Vagina (tissue), 2 donors: ENCODE data around the gene FRK. TPM values are rescaled to one million over a fixed set of nuclear protein-coding genes. Genes with fewer than 3 reads are reported as not detected.
A peak's percentile ranks its signal among the peaks of the same experiment; 100 is the strongest.

Source experiments
- DNase-seq, 2 donors: peaks; one replicate each; pipeline ENCODE4 v3.0.0-alpha.2; 2017; ENCODE audit errors: extremely low spot score in 2 of 2
- H3K27ac ChIP-seq: fragments of 200-600 bp; sonication (generic); one replicate; pipeline ENCODE4 v1.5.1; 2019
- H3K27me3 ChIP-seq: fragments of 200-600 bp; sonication (generic); one replicate; pipeline ENCODE4 v1.5.1; 2019
- H3K36me3 ChIP-seq, 2 donors: fragments of 200-600 bp; sonication (generic); one replicate each; pipeline ENCODE4 v1.5.1; 2017 to 2019
- H3K4me1 ChIP-seq: fragments of 200-600 bp; sonication (generic); one replicate; pipeline ENCODE4 v1.5.1; 2019
- H3K4me3 ChIP-seq, 2 donors: fragments of 200-600 bp; sonication (generic); 1 replicate in 1 of 2; 2 replicates in 1 of 2; pipeline ENCODE4 v1.5.1; 2016 to 2019
- H3K9me3 ChIP-seq: fragments of 200-600 bp; sonication (generic); one replicate; pipeline ENCODE4 v1.5.1; 2019
- POLR2A ChIP-seq, 2 donors: fragments of 450-650 bp; IDR thresholded peaks; one replicate each; pipeline ENCODE4 v1.6.1; 2017; ENCODE audit warnings: antibody characterized with exemption in 2 of 2, mild to moderate bottlenecking in 2 of 2, moderate library complexity in 2 of 2
- POLR2AphosphoS5 ChIP-seq, 2 donors: sonication (generic); formaldehyde crosslinking; IDR thresholded peaks; one replicate each; pipeline ENCODE4 v1.9.0; 2017; ENCODE audit warnings: antibody characterized with exemption in 2 of 2, mild to moderate bottlenecking in 2 of 2, low read depth in 1 of 2; ENCODE audit not compliant: insufficient read depth in 1 of 2
- intact Hi-C: fragments of 100-400 bp; cut with DNase I; formaldehyde crosslinking; loops from one replicate; pipeline ENCODE4 v1.15.1; 2023
- total RNA-seq: library from RNA; depleted of rRNA; stranded (reverse); fragments of >200 nt; gene quantifications from one replicate; pipeline ENCODE4 v1.2.3, GENCODE V29; 2016
- TF ChIP-seq, protein P1 (sequence below), 3 experiments: fragments of 450-650 bp in 2 of 3; fragments of 200-600 bp in 1 of 3; sonication (generic) in 1 of 3; IDR thresholded peaks; one replicate each; pipeline ENCODE4 v1.5.1; 2017 to 2019; ENCODE audit warnings: antibody characterized with exemption in 3 of 3, mild to moderate bottlenecking in 2 of 3, moderate library complexity in 2 of 3

FRK gene
- total RNA-seq, 1 donor from 2014 or later, result 3.9 TPM

DNA sequence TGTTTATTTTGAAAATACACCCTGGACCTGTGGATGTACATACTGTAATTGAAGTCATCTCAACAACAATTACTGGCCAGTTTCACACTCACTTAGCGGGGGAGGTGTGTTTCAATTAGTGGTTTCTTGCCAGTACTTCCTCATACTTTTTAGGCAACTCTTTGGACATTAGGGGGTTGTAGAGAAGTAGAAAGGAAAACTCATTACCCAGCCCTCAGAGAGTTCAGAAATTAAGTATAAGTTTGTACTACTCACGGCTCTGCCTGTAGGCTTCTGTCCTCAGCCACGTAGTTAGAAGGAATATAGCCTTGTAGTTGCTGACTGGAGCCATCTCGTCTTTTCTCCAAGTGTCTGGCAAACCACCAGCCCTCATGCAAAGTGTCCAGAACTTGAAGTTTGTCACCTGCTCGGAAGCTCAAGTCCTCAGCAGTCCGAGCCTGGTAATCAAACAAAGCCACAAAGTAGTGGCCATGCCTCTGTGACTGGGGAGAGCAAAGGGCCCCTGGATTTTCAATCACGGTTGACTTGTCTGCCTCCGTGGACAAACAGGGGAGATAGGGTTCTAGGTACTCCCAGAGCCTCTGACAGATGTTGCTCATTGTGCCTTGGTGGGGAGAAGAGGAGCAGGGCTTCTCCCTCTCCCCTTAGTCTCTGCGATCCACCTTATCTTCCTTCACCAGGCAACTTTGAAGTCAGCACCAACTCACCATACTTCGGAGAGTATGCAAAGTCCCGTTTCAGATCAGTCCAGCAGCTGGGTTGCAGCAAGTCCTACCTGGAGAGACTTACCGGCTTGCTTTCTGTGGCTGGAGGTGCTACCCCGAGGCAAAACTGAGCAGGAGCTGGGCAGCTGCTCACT is 749 bp downstream of the FRK start:
- H3K4me3 ChIP-seq, result peak overlapping the region; percentile 39 to 42
- H3K4me1 ChIP-seq, result peaks cover 6% of the 10 kb centered on the region
- DNase-seq, result no peak
- no peaks in the 10 kb centered on the region for H3K36me3 ChIP-seq
- no peaks in the 10 kb centered on the region for H3K9me3 ChIP-seq
- H3K27ac ChIP-seq, result peak overlapping the region; percentile 76
- H3K27me3 ChIP-seq, result no peaks in the 10 kb centered on the region
- intact Hi-C loops, result no loop called here
- TF ChIP-seq POLR2AphosphoS5 (IDR thresholded peaks at IDR 0.05; ENCODE audit: insufficient read depth in 1 of 2, low read depth in 1 of 2) (no peak), POLR2A (IDR thresholded peaks at IDR 0.05) (no peak)
- TF ChIP-seq, protein P1, sequence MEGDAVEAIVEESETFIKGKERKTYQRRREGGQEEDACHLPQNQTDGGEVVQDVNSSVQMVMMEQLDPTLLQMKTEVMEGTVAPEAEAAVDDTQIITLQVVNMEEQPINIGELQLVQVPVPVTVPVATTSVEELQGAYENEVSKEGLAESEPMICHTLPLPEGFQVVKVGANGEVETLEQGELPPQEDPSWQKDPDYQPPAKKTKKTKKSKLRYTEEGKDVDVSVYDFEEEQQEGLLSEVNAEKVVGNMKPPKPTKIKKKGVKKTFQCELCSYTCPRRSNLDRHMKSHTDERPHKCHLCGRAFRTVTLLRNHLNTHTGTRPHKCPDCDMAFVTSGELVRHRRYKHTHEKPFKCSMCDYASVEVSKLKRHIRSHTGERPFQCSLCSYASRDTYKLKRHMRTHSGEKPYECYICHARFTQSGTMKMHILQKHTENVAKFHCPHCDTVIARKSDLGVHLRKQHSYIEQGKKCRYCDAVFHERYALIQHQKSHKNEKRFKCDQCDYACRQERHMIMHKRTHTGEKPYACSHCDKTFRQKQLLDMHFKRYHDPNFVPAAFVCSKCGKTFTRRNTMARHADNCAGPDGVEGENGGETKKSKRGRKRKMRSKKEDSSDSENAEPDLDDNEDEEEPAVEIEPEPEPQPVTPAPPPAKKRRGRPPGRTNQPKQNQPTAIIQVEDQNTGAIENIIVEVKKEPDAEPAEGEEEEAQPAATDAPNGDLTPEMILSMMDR (IDR thresholded peaks at IDR 0.05), result no peak

DNA sequence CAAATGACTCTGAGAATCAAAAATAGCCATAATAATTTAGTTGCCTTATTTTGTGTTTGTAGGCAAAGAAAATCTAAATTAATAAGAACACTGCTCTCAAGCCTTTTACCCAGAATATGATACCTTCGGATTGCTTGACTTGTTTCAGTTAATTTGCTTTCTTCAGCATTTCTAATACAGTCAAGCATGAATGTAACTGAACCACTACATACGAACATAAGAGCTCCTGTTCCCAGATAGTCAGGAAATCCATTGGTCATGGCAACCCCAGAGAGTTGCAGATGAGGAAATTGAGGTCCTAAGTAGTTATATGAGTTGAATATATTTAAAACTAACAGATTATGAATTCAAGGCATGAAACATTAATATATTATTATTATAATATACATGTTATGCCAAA is 2.9 kb downstream of the FRK start:
- no peaks in the 10 kb centered on the region for H3K27me3 ChIP-seq
- H3K27ac ChIP-seq, result no peak overlapping the region
- intact Hi-C loops, result no loop called here
- H3K4me1 ChIP-seq, result peaks cover 6% of the 10 kb centered on the region
- no peaks in the 10 kb centered on the region for H3K36me3 ChIP-seq
- peak overlapping the region in 1 of 2 donors; percentile 2 for H3K4me3 ChIP-seq
- no peaks in the 10 kb centered on the region for H3K9me3 ChIP-seq
- TF ChIP-seq, protein P1 (IDR thresholded peaks at IDR 0.05), result no peak
- TF ChIP-seq POLR2A (IDR thresholded peaks at IDR 0.05) (no peak), POLR2AphosphoS5 (IDR thresholded peaks at IDR 0.05; ENCODE audit: insufficient read depth in 1 of 2, low read depth in 1 of 2) (no peak)
- no peak for DNase-seq

DNA sequence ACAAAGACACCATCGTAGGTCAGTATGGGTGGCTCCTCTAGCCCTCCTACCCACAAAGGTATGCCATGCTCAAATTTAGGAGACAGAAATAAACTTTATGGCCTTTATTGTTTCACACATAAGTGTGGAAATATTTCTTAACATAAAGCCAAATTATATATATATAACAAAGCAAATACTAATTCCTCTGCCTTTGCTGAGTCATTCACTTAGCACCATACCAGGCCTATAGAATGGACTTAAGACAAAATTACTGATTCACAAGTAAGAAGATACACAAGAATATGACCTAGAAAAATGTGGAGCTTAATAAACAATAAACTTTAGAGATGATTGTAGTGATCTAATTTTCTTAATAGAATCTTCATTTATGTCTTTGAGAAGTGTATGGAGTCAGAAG is 5.2 kb downstream of the FRK start:
- TF ChIP-seq, protein P1 (IDR thresholded peaks at IDR 0.05), result no peak
- TF ChIP-seq POLR2AphosphoS5 (IDR thresholded peaks at IDR 0.05; ENCODE audit: insufficient read depth in 1 of 2, low read depth in 1 of 2), result no peak
- no peak for TF ChIP-seq POLR2A (IDR thresholded peaks at IDR 0.05)
- no peak overlapping the region for H3K27ac ChIP-seq
- DNase-seq, result no peak
- H3K4me1 ChIP-seq, result no peaks in the 10 kb centered on the region
- no peaks in the 10 kb centered on the region for H3K27me3 ChIP-seq
- H3K4me3 ChIP-seq, result no peak overlapping the region
- H3K36me3 ChIP-seq, result no peaks in the 10 kb centered on the region
- no peaks in the 10 kb centered on the region for H3K9me3 ChIP-seq
- intact Hi-C loops, result no loop called here

DNA sequence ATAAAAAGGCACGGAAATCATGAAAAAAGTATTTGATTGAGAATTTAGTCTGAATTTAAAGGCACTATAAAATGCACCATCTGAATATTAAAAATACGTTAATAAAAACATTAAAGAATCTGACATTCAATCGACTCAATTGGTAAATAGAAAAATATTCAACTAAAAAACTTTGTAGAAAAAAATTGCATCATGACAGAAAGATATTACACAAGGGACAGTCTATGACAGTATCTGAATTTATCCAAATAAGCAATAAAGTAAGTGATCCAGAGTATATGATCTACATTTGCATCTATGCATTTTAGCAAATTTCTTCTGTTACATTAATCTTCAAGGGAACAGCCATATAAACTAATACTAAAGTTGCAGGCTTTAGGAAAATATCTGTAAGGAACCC is 9.4 kb downstream of the FRK start:
- Histone ChIP-seq H3K4me3 (no peak overlapping the region), H3K27me3 (no peaks in the 10 kb centered on the region), H3K27ac (no peak overlapping the region), H3K36me3 (no peaks in the 10 kb centered on the region), H3K9me3 (no peaks in the 10 kb centered on the region), H3K4me1 (no peaks in the 10 kb centered on the region)
- TF ChIP-seq POLR2AphosphoS5 (IDR thresholded peaks at IDR 0.05; ENCODE audit: insufficient read depth in 1 of 2, low read depth in 1 of 2) (no peak), POLR2A (IDR thresholded peaks at IDR 0.05) (no peak)
- TF ChIP-seq, protein P1 (IDR thresholded peaks at IDR 0.05), result no peak
- intact Hi-C loops, result no loop called here
- no peak for DNase-seq

DNA sequence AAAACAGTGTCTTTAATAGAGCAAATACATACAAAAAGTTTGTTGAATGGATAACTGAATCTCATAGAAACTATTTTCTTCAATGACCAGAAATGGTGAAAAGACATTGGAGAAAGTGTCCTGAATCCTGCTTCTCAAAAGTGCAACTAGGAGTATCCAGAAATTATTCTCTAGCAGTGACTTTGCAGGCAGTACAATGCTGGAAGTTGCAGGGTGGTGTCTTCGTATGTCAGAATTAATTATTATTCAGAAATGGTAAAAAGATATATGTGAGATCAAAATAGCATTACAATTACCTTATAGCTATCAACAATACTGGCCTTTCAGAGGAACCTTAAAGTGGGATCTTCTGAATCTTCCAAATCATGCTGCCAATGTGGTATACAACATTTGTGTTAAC is 10.0 kb downstream of the FRK start:
- Histone ChIP-seq H3K4me3 (no peak overlapping the region), H3K27ac (no peak overlapping the region), H3K36me3 (no peaks in the 10 kb centered on the region), H3K4me1 (no peaks in the 10 kb centered on the region), H3K9me3 (no peaks in the 10 kb centered on the region), H3K27me3 (no peaks in the 10 kb centered on the region)
- TF ChIP-seq, protein P1 (IDR thresholded peaks at IDR 0.05), result no peak
- TF ChIP-seq POLR2A (IDR thresholded peaks at IDR 0.05) (no peak), POLR2AphosphoS5 (IDR thresholded peaks at IDR 0.05; ENCODE audit: insufficient read depth in 1 of 2, low read depth in 1 of 2) (no peak)
- intact Hi-C loops, result no loop called here
- no peak for DNase-seq
